Pancreas (tissue), 10 donors: ENCODE data around the gene ARHGEF7. TPM values are rescaled to one million over a fixed set of nuclear protein-coding genes. Genes with fewer than 3 reads are reported as not detected.

Source experiments
- ATAC-seq, 4 donors: fragments of 200-7000 bp; cut with Tn5 transposase; one replicate each; pipeline versions ENCODE4 v1.8.0 to v1.9.1; 2020; ENCODE audit warnings: mild to moderate bottlenecking in 4 of 4, moderate library complexity in 4 of 4
- DNase-seq, 6 donors: peaks; one replicate each; pipeline ENCODE4 v3.0.0-alpha.2; 2020
- FAIRE-seq: peaks from 2 replicates; lab custom pipeline; 2012; peaks lifted over from hg19 to GRCh38; lab: Jason Lieb, UNC
- H3K27ac ChIP-seq, 4 donors: fragments of 200-600 bp; sonication (generic); 1 replicate in 3 of 4; 2 replicates in 1 of 4; pipeline versions ENCODE4 v1.5.0 to v1.8.0; 2020
- H3K27me3 ChIP-seq, 4 donors: fragments of 200-600 bp; one replicate each; pipeline ENCODE4 v1.8.0; 2021
- H3K36me3 ChIP-seq, 3 donors: fragments of 200-600 bp; sonication (generic) in 1 of 3; one replicate each; pipeline versions ENCODE4 v1.5.0 to v1.8.0; 2020 to 2021
- H3K4me1 ChIP-seq, 3 donors: fragments of 200-600 bp; one replicate each; pipeline ENCODE4 v1.8.0; 2021
- H3K4me3 ChIP-seq, 4 donors: fragments of 200-600 bp; sonication (generic) in 2 of 4; one replicate each; pipeline versions ENCODE4 v1.5.0 to v1.8.0; 2020 to 2021
- H3K9me3 ChIP-seq, 4 donors: fragments of 200-600 bp; one replicate each; pipeline ENCODE4 v1.8.0; 2021
- WGBS, 2 donors: extraction: QIAGEN DNeasy Blood & Tissue Kit; methylation state at CpG; one replicate each; pipeline ENCODE4 v1.1.7; 2013; 5-methylcytosine and 5-hydroxymethylcytosine counted together
- intact Hi-C, 3 donors: fragments of 100-400 bp; cut with DNase I; formaldehyde crosslinking; loops; one replicate each; pipeline versions ENCODE4 v1.11.1 to v1.14.2; 2022
- polyA plus RNA-seq, 2 donors: library from polyadenylated mRNA; stranded (reverse); fragments of 200-250 nt; gene quantifications; one replicate each; pipeline ENCODE4 v1.2.3, GENCODE V29; 2013
- total RNA-seq, 6 donors: library from RNA; stranded (reverse); fragmentation: NEBNext Ultra II Directional in 4 of 6; extraction: Animal tissue kit (Norgen Biotek cat#: 25700) in 4 of 6; gene quantifications; one replicate each; pipeline versions ENCODE4 v1.2.1 to v1.2.4, GENCODE V29; 2021 to 2023
- TF ChIP-seq, protein P1 (sequence below), 4 donors: fragments of 200-600 bp; sonication (generic) in 3 of 4; IDR thresholded peaks; one replicate each; pipeline versions ENCODE4 v1.5.0 to v1.8.0; 2021; ENCODE audit warnings: antibody characterized with exemption in 4 of 4
- donor health status: healthy with polysubstance abuse.
- donor health status: DM: no; HTN: no; CAD: no; lungs with moderate emphysema.
- donor health status: DM: no; HTN: no; CAD: no.
- donor health status: control.
- donor health status: control.
- donor health status: Bipolar disorder and iron deficiency.
- donor health status: DM: yes; HTN: yes; CAD: no.
- donor health status: DM: no; HTN: no; CAD: no.
- donor health status: DM: no; HTN: no; CAD: no.
- donor health status: DM: yes; HTN: yes; CAD: no.

Gene ARHGEF7
- total and polyA plus RNA-seq, 8 donors, result 13.4 to 37.7 (median 22.2) TPM

DNA sequence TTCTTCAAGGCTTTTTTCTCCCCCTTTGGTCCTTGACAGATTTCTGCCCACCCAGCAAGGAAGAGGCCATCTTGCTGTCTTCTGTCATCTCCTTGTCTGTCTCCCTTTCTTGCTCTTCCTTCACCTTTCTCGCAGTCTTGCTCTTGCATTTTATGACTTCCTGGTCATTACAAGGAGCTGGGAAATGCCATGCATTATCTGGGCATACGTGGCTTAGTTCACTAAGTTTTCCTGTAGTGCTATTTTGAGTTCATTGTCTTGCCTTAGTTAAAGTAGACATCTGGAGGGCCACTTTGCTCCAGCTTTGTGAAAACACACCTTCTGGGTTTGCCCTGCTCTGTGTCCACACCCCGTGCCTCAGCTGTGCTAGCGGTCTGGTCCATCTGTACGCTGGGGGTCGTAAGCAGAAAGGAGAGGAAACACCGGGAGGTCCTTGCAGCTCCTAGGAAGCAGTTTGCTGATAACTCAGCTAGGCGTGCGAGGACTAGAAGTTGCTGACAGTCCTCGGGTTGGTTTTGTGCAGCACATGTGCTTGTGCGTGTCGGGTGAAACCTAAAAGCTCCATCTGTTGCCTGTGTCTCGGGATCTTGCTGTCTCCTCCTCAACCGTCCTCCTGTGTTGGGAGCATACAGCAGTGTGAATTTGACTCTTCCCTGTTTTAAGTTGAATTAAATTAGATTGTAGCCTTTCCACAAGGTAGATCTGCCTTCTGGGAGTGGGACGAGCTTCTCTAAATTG, 59.4 kb downstream of the ARHGEF7 start:
- Histone ChIP-seq H3K36me3 (no peaks in the 10 kb centered on the region), H3K27me3 (no peaks in the 10 kb centered on the region), H3K9me3 (no peaks in the 10 kb centered on the region), H3K27ac (no peak overlapping the region), H3K4me1 (peaks cover 5 to 11% (median 9%) of the 10 kb centered on the region in 3 donors), H3K4me3 (no peak overlapping the region)
- DNase-seq, result no peak
- TF ChIP-seq, protein P1, sequence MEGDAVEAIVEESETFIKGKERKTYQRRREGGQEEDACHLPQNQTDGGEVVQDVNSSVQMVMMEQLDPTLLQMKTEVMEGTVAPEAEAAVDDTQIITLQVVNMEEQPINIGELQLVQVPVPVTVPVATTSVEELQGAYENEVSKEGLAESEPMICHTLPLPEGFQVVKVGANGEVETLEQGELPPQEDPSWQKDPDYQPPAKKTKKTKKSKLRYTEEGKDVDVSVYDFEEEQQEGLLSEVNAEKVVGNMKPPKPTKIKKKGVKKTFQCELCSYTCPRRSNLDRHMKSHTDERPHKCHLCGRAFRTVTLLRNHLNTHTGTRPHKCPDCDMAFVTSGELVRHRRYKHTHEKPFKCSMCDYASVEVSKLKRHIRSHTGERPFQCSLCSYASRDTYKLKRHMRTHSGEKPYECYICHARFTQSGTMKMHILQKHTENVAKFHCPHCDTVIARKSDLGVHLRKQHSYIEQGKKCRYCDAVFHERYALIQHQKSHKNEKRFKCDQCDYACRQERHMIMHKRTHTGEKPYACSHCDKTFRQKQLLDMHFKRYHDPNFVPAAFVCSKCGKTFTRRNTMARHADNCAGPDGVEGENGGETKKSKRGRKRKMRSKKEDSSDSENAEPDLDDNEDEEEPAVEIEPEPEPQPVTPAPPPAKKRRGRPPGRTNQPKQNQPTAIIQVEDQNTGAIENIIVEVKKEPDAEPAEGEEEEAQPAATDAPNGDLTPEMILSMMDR (IDR thresholded peaks at IDR 0.05), result no peak
- 87 to 90% methylated on average over 15 of the region's 15 CpGs for WGBS, 2 donors
- FAIRE-seq, result no peak
- ATAC-seq, result no peak
- intact Hi-C loops, result no loop called here

DNA sequence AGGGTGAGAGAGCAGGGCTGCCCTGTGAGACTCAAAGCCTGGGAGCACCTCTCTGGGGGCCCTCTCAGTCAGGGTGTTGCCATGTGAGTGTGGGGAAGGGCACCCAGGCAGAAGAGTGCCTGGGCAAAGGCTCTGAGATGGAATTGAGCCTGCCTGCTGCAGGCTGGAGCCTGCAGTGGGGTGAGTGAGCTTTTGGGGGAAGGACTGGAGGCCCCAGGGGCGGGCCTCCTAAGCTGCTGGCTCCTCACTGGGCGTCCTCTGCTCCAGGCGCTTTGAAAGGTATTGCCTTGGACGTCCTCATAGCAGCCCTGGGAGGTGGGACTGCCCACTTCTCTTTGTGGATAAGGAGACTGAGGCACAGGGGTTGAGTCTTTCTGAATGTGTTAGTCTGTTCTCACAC, 60.3 kb downstream of the ARHGEF7 start:
- peaks cover 5 to 11% (median 9%) of the 10 kb centered on the region in 3 donors for H3K4me1 ChIP-seq
- H3K4me3 ChIP-seq, result no peak overlapping the region
- no peaks in the 10 kb centered on the region for H3K27me3 ChIP-seq
- no peak for FAIRE-seq
- no peak for ATAC-seq
- no peaks in the 10 kb centered on the region for H3K36me3 ChIP-seq
- DNase-seq, result no peak
- no peaks in the 10 kb centered on the region for H3K9me3 ChIP-seq
- WGBS, 2 donors, result 96 to 97% methylated on average over 4 of the region's 4 CpGs
- intact Hi-C loops, result no loop called here
- H3K27ac ChIP-seq, result no peak overlapping the region
- TF ChIP-seq, protein P1 (IDR thresholded peaks at IDR 0.05), result no peak

DNA sequence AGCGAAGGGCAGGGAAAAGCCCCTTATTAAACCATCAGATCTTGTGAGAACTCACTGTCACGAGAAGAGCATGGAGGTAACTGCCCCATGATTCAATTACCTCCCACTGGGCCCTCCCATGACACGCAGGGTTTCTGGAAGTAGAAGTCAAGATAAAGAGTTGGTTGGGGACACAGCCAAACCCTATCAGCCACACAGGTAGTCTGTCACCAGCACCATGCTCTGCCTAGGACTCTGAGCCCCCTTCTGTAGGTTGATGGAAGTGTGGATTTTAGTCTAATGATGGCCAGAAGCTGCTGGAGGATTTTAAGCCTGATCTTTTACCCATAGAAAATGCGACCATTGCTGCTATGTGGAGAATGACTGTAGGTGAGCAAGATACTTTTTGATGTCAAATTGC, 60.8 kb downstream of the ARHGEF7 start:
- H3K36me3 ChIP-seq, result no peaks in the 10 kb centered on the region
- no peak for ATAC-seq
- intact Hi-C loops, result no loop called here
- no peak for DNase-seq
- WGBS, 2 donors, result 92 to 94% methylated on average over 4 of the region's 4 CpGs
- TF ChIP-seq, protein P1 (IDR thresholded peaks at IDR 0.05), result no peak
- no peak overlapping the region for H3K27ac ChIP-seq
- no peak overlapping the region for H3K4me3 ChIP-seq
- no peaks in the 10 kb centered on the region for H3K9me3 ChIP-seq
- H3K4me1 ChIP-seq, result peaks cover 5 to 11% (median 9%) of the 10 kb centered on the region in 3 donors
- no peak for FAIRE-seq
- no peaks in the 10 kb centered on the region for H3K27me3 ChIP-seq

DNA sequence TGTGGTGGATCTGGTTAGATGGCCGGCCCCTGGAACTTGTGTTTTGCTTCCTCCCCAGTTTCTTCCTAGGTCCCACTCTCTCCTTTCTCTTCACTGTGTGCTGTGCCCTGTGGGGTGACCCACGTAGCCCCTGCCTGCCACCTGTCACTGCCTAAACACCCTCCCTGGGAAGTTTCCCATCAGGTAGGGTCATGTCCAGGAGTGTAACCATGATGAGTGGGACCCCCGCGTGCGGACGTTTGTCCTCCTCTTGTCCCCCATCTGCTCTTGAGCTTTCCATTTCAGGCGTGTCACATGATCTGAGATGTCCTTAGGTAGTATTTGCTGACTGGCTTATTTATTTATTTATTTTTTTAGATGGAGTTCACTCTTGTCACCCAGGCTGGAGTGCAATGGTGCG, 61.3 kb downstream of the ARHGEF7 start:
- intact Hi-C loops, result no loop called here
- FAIRE-seq (no peak), DNase-seq (no peak), ATAC-seq (no peak)
- Histone ChIP-seq H3K27me3 (no peaks in the 10 kb centered on the region), H3K27ac (no peak overlapping the region), H3K9me3 (no peaks in the 10 kb centered on the region), H3K4me1 (peaks cover 5 to 11% (median 9%) of the 10 kb centered on the region in 3 donors), H3K36me3 (no peaks in the 10 kb centered on the region), H3K4me3 (no peak overlapping the region)
- WGBS, 2 donors, result 93 to 96% methylated on average over 8 of the region's 8 CpGs
- TF ChIP-seq, protein P1 (IDR thresholded peaks at IDR 0.05), result no peak

DNA sequence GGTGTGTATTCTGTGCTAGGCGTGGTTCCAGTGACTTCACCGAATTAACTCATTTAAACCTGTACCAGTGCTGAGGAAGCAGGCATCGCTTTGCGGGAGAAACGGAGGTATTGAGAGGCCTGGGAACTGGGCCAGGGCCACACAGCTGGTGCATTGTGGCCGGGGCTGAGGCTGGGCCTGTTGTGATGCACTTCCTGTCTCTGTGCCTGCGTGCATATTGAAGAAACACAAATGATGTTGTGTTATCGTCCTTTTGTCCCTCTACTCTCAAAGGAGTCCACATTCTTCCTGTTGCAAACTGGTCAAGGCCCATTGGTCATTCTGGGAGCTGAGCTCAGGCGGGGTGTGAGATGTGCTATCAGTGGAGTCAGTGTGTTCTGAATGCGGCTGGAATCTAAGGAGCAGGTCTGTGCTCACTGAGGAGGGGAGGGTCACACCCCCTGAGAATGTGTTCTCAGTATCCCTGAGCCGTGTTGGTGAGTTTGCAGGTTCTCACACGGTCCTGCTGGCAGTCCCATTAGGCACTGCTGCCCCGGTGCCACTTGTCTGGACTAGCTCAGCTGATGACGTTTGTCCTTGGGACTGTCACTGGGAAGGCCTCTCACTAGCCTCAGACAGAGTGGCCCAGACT, 62.1 kb downstream of the ARHGEF7 start:
- no peak for FAIRE-seq
- H3K27ac ChIP-seq, result peak overlapping the region in 2 of 4 donors; percentile 19 to 59
- DNase-seq, result peak in 1 of 6 donors; percentile 43
- H3K36me3 ChIP-seq, result no peaks in the 10 kb centered on the region
- H3K4me3 ChIP-seq, result no peak overlapping the region
- intact Hi-C loops, result no loop called here
- ATAC-seq, result peak; percentile 35 to 66 (median 55)
- TF ChIP-seq, protein P1 (IDR thresholded peaks at IDR 0.05), result no peak
- WGBS, 2 donors, result 47 to 54% methylated on average over 14 of the region's 14 CpGs
- no peaks in the 10 kb centered on the region for H3K9me3 ChIP-seq
- no peaks in the 10 kb centered on the region for H3K27me3 ChIP-seq
- H3K4me1 ChIP-seq, result peaks cover 5 to 11% (median 9%) of the 10 kb centered on the region in 3 donors
